K562 (cell line): ENCODE measurements around the gene FRRS1. TPM values are rescaled to one million over a fixed set of nuclear protein-coding genes. Genes with fewer than 3 reads are reported as not detected.

Source experiments
- BMI1 ChIP-seq: fragments of 150-350 bp; IDR thresholded peaks from 2 replicates; pipeline ENCODE4 v1.6.1; 2014; ENCODE audit warnings: low read length
- CEBPG ChIP-seq, 3 experiments: fragments of 200-800 bp in 1 of 3; sonication (Bioruptor generic) in 1 of 3; sonication (generic) in 1 of 3; formaldehyde crosslinking in 1 of 3; IDR thresholded peaks in 2 of 3; conservative IDR thresholded peaks in 1 of 3; 2 replicates each; pipeline versions ENCODE4 v1.6.1 to v1.8.0; 2016 to 2022; ENCODE audit warnings: missing compliant biosample characterization in 2 of 3, missing genetic modification characterization in 2 of 3, mild to moderate bottlenecking in 1 of 3, missing genetic modification reagents in 1 of 3
- DNMT1 ChIP-seq: fragments of 450-650 bp; IDR thresholded peaks from 2 replicates; pipeline ENCODE4 v1.6.1; 2016; ENCODE audit warnings: antibody characterized with exemption, mild to moderate bottlenecking
- EZH2 ChIP-seq: IDR thresholded peaks from 2 replicates; pipeline ENCODE4 v1.6.1; 2012; ENCODE audit warnings: low read depth, mild to moderate bottlenecking, inconsistent platforms, low read length, borderline replicate concordance
- HDGF ChIP-seq: fragments of 450-650 bp; IDR thresholded peaks from 2 replicates; pipeline ENCODE4 v1.6.1; 2016
- HES1 ChIP-seq: fragments of 450-650 bp; IDR thresholded peaks from 2 replicates; pipeline ENCODE4 v1.6.1; 2016; ENCODE audit warnings: low read depth, mild to moderate bottlenecking, moderate library complexity
- KAT2B ChIP-seq: IDR thresholded peaks from one replicate; pipeline ENCODE4 v1.6.1; 2012; ENCODE audit warnings: low read depth, mild to moderate bottlenecking, control low read depth, inconsistent platforms, low read length, moderate library complexity
- MTA2 ChIP-seq: fragments of 450-650 bp; IDR thresholded peaks from 2 replicates; pipeline ENCODE4 v1.6.1; 2016; ENCODE audit warnings: low read depth
- MYBL2 ChIP-seq, 2 experiments: fragments of 450-650 bp in 1 of 2; sonication (generic) in 1 of 2; formaldehyde crosslinking in 1 of 2; IDR thresholded peaks; 2 replicates each; pipeline versions ENCODE4 v1.6.1 to v1.8.1; 2017 to 2022; ENCODE audit warnings: borderline replicate concordance in 1 of 2, inconsistent platforms in 1 of 2, low read depth in 1 of 2, mild to moderate bottlenecking in 1 of 2, missing genetic modification reagents in 1 of 2, moderate library complexity in 1 of 2
- MYNN ChIP-seq, 2 experiments: sonication (generic); formaldehyde crosslinking in 1 of 2; IDR thresholded peaks; 2 replicates each; pipeline versions ENCODE4 v1.5.0 to v1.6.1; 2016 to 2020; ENCODE audit warnings: antibody characterized with exemption in 1 of 2, missing genetic modification reagents in 1 of 2
- NCOA1 ChIP-seq: fragments of 450-650 bp; IDR thresholded peaks from 2 replicates; pipeline ENCODE4 v1.6.1; 2016; ENCODE audit warnings: low read depth
- NFE2L1 ChIP-seq: fragments of 450-650 bp; IDR thresholded peaks from 2 replicates; pipeline ENCODE4 v1.6.1; 2016; ENCODE audit warnings: missing genetic modification characterization, low read depth, mild to moderate bottlenecking, missing compliant biosample characterization, moderate library complexity, borderline replicate concordance
- PHF20 ChIP-seq: fragments of 450-650 bp; IDR thresholded peaks from 2 replicates; pipeline ENCODE4 v1.6.1; 2018; ENCODE audit not compliant: partially characterized antibody
- PHF8 ChIP-seq: fragments of 200-600 bp; sonication (generic); IDR thresholded peaks from 2 replicates; pipeline ENCODE4 v1.6.1; 2012; ENCODE audit warnings: mixed run types, mild to moderate bottlenecking, inconsistent platforms, low read length, moderate library complexity, borderline replicate concordance
- PKNOX1 ChIP-seq: fragments of 450-650 bp; IDR thresholded peaks from 2 replicates; pipeline ENCODE4 v1.6.1; 2016
- RFX7 ChIP-seq: fragments of 250-450 bp; sonication (Bioruptor Pico); IDR thresholded peaks from 2 replicates; pipeline ENCODE4 v1.5.1; 2021; ENCODE audit warnings: mild to moderate bottlenecking
- RNF2 ChIP-seq: sonication (generic); IDR thresholded peaks from 2 replicates; pipeline ENCODE4 v1.6.1; 2016
- SIX5 ChIP-seq, 2 experiments: IDR thresholded peaks; 2 replicates each; pipeline ENCODE4 v1.6.1; 2011; ENCODE audit warnings: low read length in 2 of 2, borderline replicate concordance in 1 of 2, low read depth in 1 of 2, mild to moderate bottlenecking in 1 of 2, moderate library complexity in 1 of 2; ENCODE audit not compliant: insufficient read depth in 1 of 2
- SMAD4 ChIP-seq: fragments of 250-450 bp; sonication (Bioruptor Pico); conservative IDR thresholded peaks from 2 replicates; pipeline ENCODE4 v1.8.0; 2021; ENCODE audit warnings: inconsistent platforms, mild to moderate bottlenecking, moderate library complexity
- SMC3 ChIP-seq: conservative IDR thresholded peaks from 2 replicates; pipeline ENCODE4 v1.6.1; 2011; ENCODE audit warnings: low read depth, low read length, improper control_type of control experiment; ENCODE audit not compliant: insufficient read depth
- TCF15 ChIP-seq: fragments of 250-450 bp; sonication (Bioruptor Pico); IDR thresholded peaks from 2 replicates; pipeline ENCODE4 v1.8.0; 2022; ENCODE audit warnings: moderate library complexity, mild to moderate bottlenecking, inconsistent platforms
- TRIM28 ChIP-seq: fragments of 450-650 bp; IDR thresholded peaks from 2 replicates; pipeline ENCODE4 v1.6.1; 2017
- ZNF121 ChIP-seq: sonication (generic); formaldehyde crosslinking; conservative IDR thresholded peaks from 2 replicates; pipeline ENCODE4 v1.8.0; 2022; ENCODE audit warnings: missing genetic modification reagents
- ZNF165 ChIP-seq: fragments of 250-450 bp; sonication (Bioruptor Pico); IDR thresholded peaks from 2 replicates; pipeline ENCODE4 v1.4.0; 2020; ENCODE audit warnings: borderline replicate concordance
- ZNF347 ChIP-seq: fragments of 450-650 bp; formaldehyde crosslinking; IDR thresholded peaks from 2 replicates; pipeline ENCODE4 v1.4.0; 2020; ENCODE audit warnings: low read depth, mild to moderate bottlenecking, moderate library complexity
- ZNF583 ChIP-seq: fragments of 250-450 bp; sonication (Bioruptor Pico); IDR thresholded peaks from 2 replicates; pipeline ENCODE4 v1.4.0; 2020
- polyA plus RNA-seq, 8 experiments: library from polyadenylated mRNA; depleted of rRNA in 4 of 8; stranded (reverse) in 5 of 8; unstranded in 3 of 8; fragments of >200 nt; fragmentation: Nextera tagmentation in 2 of 8; fragmentation: Illumina TruSeq in 1 of 8; extraction: Ambion mirVana in 2 of 8; extraction: Trizol in 1 of 8; gene quantifications; 2 replicates each; pipeline versions ENCODE4 v1.2.1 to v1.2.3, GENCODE V29; 2011 to 2014; ENCODE audit warnings: inconsistent platforms in 1 of 8, missing spikeins in 1 of 8
- total RNA-seq, 7 experiments: library from RNA; depleted of rRNA in 6 of 7; stranded (reverse); fragments of >200 nt in 6 of 7; fragmentation: Illumina TruSeq in 2 of 7; extraction: Trizol in 2 of 7; gene quantifications; 2 replicates each; pipeline versions ENCODE4 v1.2.1 to v1.2.3, GENCODE V29; 2011 to 2021; ENCODE audit warnings: low replicate concordance in 1 of 7

FRRS1 gene
- total and polyA plus RNA-seq, 9 of the 15 experiments (the other 6 are each of a cell fraction or from before 2014, with no cell fraction given) = 0.87 to 54.0 (median 23.7) TPM

- TF ChIP-seq PKNOX1 (peak; percentile 59), BMI1 (no peak), RFX7 (CRISPR knock-in tag) (no peak), SIX5 (IDR thresholded peaks at IDR 0.05; ENCODE audit: borderline replicate concordance in 1 of 2, insufficient read depth in 1 of 2, low read depth in 1 of 2, low read length in 2 of 2) (no peak), HDGF (peak; percentile 51; the same call in 1 of the 2 replicates), SMAD4 (peak; percentile 19; the same call in 1 of the 2 replicates), ZNF165 (CRISPR knock-in tag) (no peak), HES1 (0 out of 2 replicates have a peak, but pooled peaks have one; percentile 19), EZH2 (no peak), SMC3 (no peak), NCOA1 (0 out of 2 replicates have a peak, but pooled peaks have one; percentile 14), DNMT1 (no peak), TCF15 (CRISPR knock-in tag) (no peak), ZNF347 (CRISPR knock-in tag) (no peak), MYNN (IDR thresholded peaks at IDR 0.05) (no peak), MYNN (CRISPR knock-in tag; IDR thresholded peaks at IDR 0.05) (no peak), ZNF121 (CRISPR knock-in tag) (peak; percentile 90), PHF20 (peak; percentile 62), KAT2B (no peak), NFE2L1 (tag) (no peak), TRIM28 (peak; percentile 29; the same call in 1 of the 2 replicates), PHF8 (no peak), CEBPG (CRISPR knock-in tag; IDR thresholded peaks at IDR 0.05) (peak; percentile 85; the same call in 1 of the 2 replicates), CEBPG (tag; conservative IDR thresholded peaks at IDR 0.05 in 1 of 2, IDR thresholded peaks at IDR 0.05 in 1 of 2) (peak; percentile 75 to 83), RNF2 (peak; percentile 31; the same call in 1 of the 2 replicates), ZNF583 (no peak), MTA2 (0 out of 2 replicates have a peak, but pooled peaks have one; percentile 8), MYBL2 (IDR thresholded peaks at IDR 0.05; ENCODE audit: low read depth) (peak; percentile 50; the same call in 1 of the 2 replicates), MYBL2 (CRISPR knock-in tag; IDR thresholded peaks at IDR 0.05; ENCODE audit: borderline replicate concordance) (no peak)
These were observed 2.2 kb upstream of the FRRS1 start (continued) for GRCh38 chr1:99768524-99769245.
